ENCODE results near the gene ZNF674. TPM values are rescaled to one million over a fixed set of nuclear protein-coding genes. Genes with fewer than 3 reads are reported as not detected.

The ZNF674 gene
- total and polyA plus RNA-seq, 2 donors (not counting 3 experiments of a cell fraction or from before 2014, with no cell fraction given), result 2.5 to 6.7 TPM

DNA sequence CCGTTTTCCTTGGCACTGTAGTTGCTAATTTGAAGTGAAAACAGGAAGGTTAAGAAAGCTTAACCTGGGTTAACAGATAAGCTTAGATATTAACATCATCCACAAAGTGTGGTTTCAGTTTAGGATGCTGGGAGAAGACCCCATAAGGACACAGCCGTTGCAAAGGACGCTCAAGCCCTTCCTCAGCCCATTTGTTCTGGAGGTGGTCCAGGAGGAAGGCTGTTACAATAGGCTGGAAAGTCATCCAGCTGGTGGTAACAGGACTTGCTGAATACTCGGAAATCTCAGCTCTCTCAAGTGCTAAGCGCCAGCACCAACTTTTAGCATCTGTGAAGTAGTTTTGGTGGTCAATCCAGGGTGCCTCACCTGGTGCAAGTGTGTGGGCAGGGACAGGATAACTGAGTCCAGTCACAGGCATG is 42.5 kb upstream of the ZNF674 start:
- H2AFZ ChIP-seq (ENCODE audit: low read depth, low read length), result no peak overlapping the region
- H4K20me1 ChIP-seq (replicated peaks; ENCODE audit: control insufficient read depth, extremely low read depth, insufficient read depth, low read length), result no peaks in the 10 kb centered on the region
- TF ChIP-seq MYC (IDR thresholded peaks at IDR 0.05; ENCODE audit: low read depth, low read length), result no peak
- TF ChIP-seq POLR2A (IDR thresholded peaks at IDR 0.05; ENCODE audit: low read depth, low read length), result no peak
- TF ChIP-seq, protein P1, sequence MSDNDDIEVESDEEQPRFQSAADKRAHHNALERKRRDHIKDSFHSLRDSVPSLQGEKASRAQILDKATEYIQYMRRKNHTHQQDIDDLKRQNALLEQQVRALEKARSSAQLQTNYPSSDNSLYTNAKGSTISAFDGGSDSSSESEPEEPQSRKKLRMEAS (IDR thresholded peaks at IDR 0.05; ENCODE audit: insufficient read depth, insufficient read length), result no peak
- TF ChIP-seq POLR2AphosphoS5 (IDR thresholded peaks at IDR 0.05; ENCODE audit: insufficient read depth, low read depth, low read length), result peak; percentile 18
- no peak for TF ChIP-seq JUN (IDR thresholded peaks at IDR 0.05; ENCODE audit: borderline replicate concordance, insufficient read depth, insufficient read length, low read depth)
- no peak for TF ChIP-seq EZH2 (IDR thresholded peaks at IDR 0.05; ENCODE audit: borderline replicate concordance, low read depth, low read length, severe bottlenecking)
- peak; percentile 64 for TF ChIP-seq GATA2 (IDR thresholded peaks at IDR 0.05; ENCODE audit: insufficient read depth, insufficient read length, low read depth, low read length)
- TF ChIP-seq FOS (IDR thresholded peaks at IDR 0.05; ENCODE audit: borderline replicate concordance, insufficient read depth, low read length), result no peak
- H3K4me1 ChIP-seq (ENCODE audit: control insufficient read depth, extremely low read depth, insufficient read depth, low read length), result peaks cover 46% of the 10 kb centered on the region
- H3K79me2 ChIP-seq (ENCODE audit: control insufficient read depth, insufficient read depth, low read length), result peaks cover 8% of the 10 kb centered on the region
- peak; percentile 72 for FAIRE-seq
- POLR2A ChIA-PET, result interaction anchor here (1.2 kb wide), 1 partner anchor 11 kb away, joined by 4 read pairs; no protein-coding TSS in a partner anchor
- CTCF ChIA-PET, result interaction anchor here (1.0 to 2.4 kb wide), 4 partner anchors 8 to 55 kb away, joined by 3 to 17 read pairs (median 6); no protein-coding TSS in a partner anchor
- intact Hi-C loops (cut with micrococcal nuclease), result loop anchor here (1.0 kb wide), 1 partner anchor 39 kb away; no protein-coding TSS in a partner anchor
- peak overlapping the region in 1 of 3 experiments; percentile 55 for H3K4me3 ChIP-seq (replicated peaks in 1 of 3; ENCODE audit: insufficient read depth in 1 of 3, low read depth in 1 of 3, low read length in 3 of 3)
- BruUV-seq (replicated peaks), result TSS peak; percentile 14
- H3K27ac ChIP-seq (ENCODE audit: insufficient read depth, low read depth, low read length), result peak overlapping the region; percentile 93
- H3K27me3 ChIP-seq (ENCODE audit: control insufficient read depth in 2 of 2, insufficient read depth in 2 of 2, low read length in 2 of 2), result no peaks in the 10 kb centered on the region
- H3K9me1 ChIP-seq (replicated peaks; ENCODE audit: control insufficient read depth, extremely low read depth, insufficient read depth, low read length), result no peaks in the 10 kb centered on the region
- peak overlapping the region; percentile 65 for H3K9ac ChIP-seq (replicated peaks; ENCODE audit: extremely low read depth, insufficient read depth, low read length)
- no peaks in the 10 kb centered on the region for H3K36me3 ChIP-seq (ENCODE audit: control insufficient read depth in 2 of 2, extremely low read depth in 1 of 2, insufficient read depth in 2 of 2, low read length in 2 of 2)
- dilution Hi-C loops (cut with MboI; ENCODE audit: extremely low pct_ligation_motif_present, low sequenced_read_pairs), result no loop called here
- H3K9me3 ChIP-seq (replicated peaks; ENCODE audit: control insufficient read depth, insufficient read depth, low read length), result no peaks in the 10 kb centered on the region
- H3K4me2 ChIP-seq (ENCODE audit: insufficient read depth, low read length), result peak overlapping the region; percentile 97
- DNase-seq (ENCODE audit: low read depth, low spot score), result peak; percentile 81

Data from endothelial cell of umbilical vein (primary cell).